ENCODE results near the gene OR52N4.

GRCh38 chr11:5791165-5791564, 37.1 kb downstream of the OR52N4 start, which contains the start of gene OR52N1:
- no peak for TF ChIP-seq REST (IDR thresholded peaks at IDR 0.05; ENCODE audit: unreplicated experiment)
- no peak for TF ChIP-seq EZH2 (IDR thresholded peaks at IDR 0.05; ENCODE audit: low read depth, unreplicated experiment)
- no peak for TF ChIP-seq CTCF (conservative IDR thresholded peaks at IDR 0.05; ENCODE audit: low read depth in 2 of 2)

Data from GM23338 (cell line).